Heart right ventricle (tissue), 16 donors: Measurements from ENCODE around the gene ZNF318. TPM values are rescaled to one million over a fixed set of nuclear protein-coding genes. Genes with fewer than 3 reads are reported as not detected.
"Not testable (repeated sequence)": the region's sequence is repeated elsewhere in the genome, so short reads cannot be mapped to it uniquely, and the experiment has no call there.

Source experiments
- ATAC-seq, 8 donors: fragments of 200-7000 bp; cut with Tn5 transposase; one replicate each; pipeline ENCODE4 v1.9.1; 2020; ENCODE audit warnings: mild to moderate bottlenecking in 8 of 8, moderate library complexity in 8 of 8, moderate number of reproducible peaks in 1 of 8
- DNase-seq, 2 donors: peaks; one replicate each; pipeline ENCODE4 v3.0.0-alpha.2; 2020
- H3K27ac ChIP-seq, 10 donors: fragments of 200-600 bp; sonication (generic) in 2 of 10; one replicate each; pipeline versions ENCODE4 v1.5.0 to v1.8.0; 2020 to 2022; ENCODE audit warnings: mild to moderate bottlenecking in 3 of 10
- H3K27me3 ChIP-seq, 7 donors: fragments of 200-600 bp; one replicate each; pipeline ENCODE4 v1.8.0; 2021 to 2022; ENCODE audit warnings: mild to moderate bottlenecking in 2 of 7
- H3K36me3 ChIP-seq, 9 donors: fragments of 200-600 bp; sonication (generic) in 1 of 9; one replicate each; pipeline versions ENCODE4 v1.5.0 to v1.8.0; 2020 to 2022; ENCODE audit warnings: mild to moderate bottlenecking in 2 of 9
- H3K4me1 ChIP-seq, 9 donors: fragments of 200-600 bp; sonication (generic) in 1 of 9; one replicate each; pipeline versions ENCODE4 v1.5.0 to v1.8.0; 2020 to 2022; ENCODE audit warnings: mild to moderate bottlenecking in 4 of 9
- H3K4me3 ChIP-seq, 10 donors: fragments of 200-600 bp; sonication (generic) in 2 of 10; one replicate each; pipeline versions ENCODE4 v1.5.0 to v1.8.0; 2020 to 2022; ENCODE audit warnings: mild to moderate bottlenecking in 7 of 10, moderate library complexity in 2 of 10
- H3K9me3 ChIP-seq, 11 donors: fragments of 200-600 bp in 10 of 11; sonication (generic) in 2 of 11; one replicate each; pipeline versions ENCODE4 v1.5.0 to v1.8.0; 2013 to 2022; ENCODE audit warnings: mild to moderate bottlenecking in 2 of 11, control low read depth in 1 of 11, moderate library complexity in 1 of 11
- CTCF ChIP-seq, 9 donors: fragments of 200-600 bp; sonication (generic) in 2 of 9; IDR thresholded peaks; one replicate each; pipeline versions ENCODE4 v1.5.0 to v1.8.0; 2021 to 2022; ENCODE audit warnings: antibody characterized with exemption in 9 of 9, mild to moderate bottlenecking in 5 of 9, moderate library complexity in 1 of 9
- WGBS, 2 donors: extraction: QIAGEN DNeasy Blood & Tissue Kit; methylation state at CpG; one replicate each; pipeline ENCODE4 v1.1.7; 2013; ENCODE audit warnings: inconsistent platforms in 1 of 2; 5-methylcytosine and 5-hydroxymethylcytosine counted together
- intact Hi-C, 10 donors: fragments of 100-400 bp; cut with DNase I; formaldehyde crosslinking; loops; one replicate each; pipeline versions ENCODE4 v1.11.1 to v1.14.2; 2022
- polyA plus RNA-seq, 2 donors: library from polyadenylated mRNA; stranded (reverse); fragments of 200-250 nt; gene quantifications; one replicate each; pipeline ENCODE4 v1.2.3, GENCODE V29; 2013
- total RNA-seq, 10 donors: library from RNA; stranded (reverse); fragmentation: NEBNext Ultra II Directional in 3 of 10; extraction: Animal tissue kit (Norgen Biotek cat#: 25700) in 3 of 10; gene quantifications; one replicate each; pipeline versions ENCODE4 v1.2.1 to v1.2.4, GENCODE V29; 2021 to 2023
- donor health status: Arrhythmogenic right ventricular cardiomyopathy.
- donor health status: ischemic (EF 13 %, LVEDD 7.1; RV severe dilation, severe dysfunction).
- donor health status: healthy with polysubstance abuse.
- donor health status: DM: no; HTN: yes; CAD: no.
- donor health status: DM: no; HTN: no; CAD: no.
- donor health status: ischemic (EF 25% LVEDD 6.9; RV normal size, moderate dysfunction).
- donor health status: ischemic (EF 25% LVEDD 5.7; RV mildly dilated, moderate dysfunction).
- donor health status: healthy.
- donor health status: DM: yes; HTN: yes; CAD: no.
- donor health status: Ischemic cardiomyopathy.
- donor health status: ischemic (EF 35%, LVEDD 5.7; RV mildly dilated, moderate dysfunction).
- donor health status: nonischemic (EF 11% LVEDD 7.7; RV severe dilation, severe dysfunction).
- donor health status: DM: yes; HTN: yes; CAD: no.
- donor health status: PGD.
- donor health status: ischemic (EF 29% LVEDD 5.4; RV normal size, mild dysfunction).
- donor health status: nonischemic (EF 23%, LVEDD 6.1; RV moderate dilation, normal function).

ZNF318 gene
- total and polyA plus RNA-seq, 12 donors = 3.4 to 20.4 (median 13.7) TPM

- H3K27ac ChIP-seq = peak overlapping the region in 1 of 10 donors; percentile 12
- WGBS, 2 donors = 71 to 77% methylated on average over 2 of the region's 2 CpGs
- intact Hi-C loops = loop anchor here in 8 of 10 donors (2.0 to 10.0 kb wide), 4 partner anchors 89 to 94 kb away; no protein-coding TSS in a partner anchor
- H3K9me3 ChIP-seq = no peaks in the 10 kb centered on the region
- peak in 1 of 2 donors; percentile 15 for DNase-seq
- peak; percentile 10 to 65 (median 47) for TF ChIP-seq CTCF (IDR thresholded peaks at IDR 0.05)
- peak in 7 of 8 donors; percentile 71 to 87 (median 79) for ATAC-seq
- H3K27me3 ChIP-seq = no peaks in the 10 kb centered on the region
- peaks cover 0 to 100% (median 31%) of the 10 kb centered on the region in 9 donors for H3K36me3 ChIP-seq
- peaks cover 0 to 9% (median 0%) of the 10 kb centered on the region in 9 donors for H3K4me1 ChIP-seq
- no peak overlapping the region for H3K4me3 ChIP-seq
These were observed 13.4 kb downstream of the ZNF318 start for GRCh38 chr6:43355862-43356590.

- H3K9me3 ChIP-seq, ATAC-seq, H3K27me3 ChIP-seq, H3K4me3 ChIP-seq, H3K27ac ChIP-seq, DNase-seq: not testable (repeated sequence)
- intact Hi-C loops = loop anchor here in 2 of 10 donors (10.0 kb wide), 1 partner anchor 87 kb away; no protein-coding TSS in a partner anchor
- WGBS, 2 donors = 93 to 96% methylated on average over 5 of the region's 5 CpGs
- Histone ChIP-seq H3K4me1 (peaks cover 0 to 17% (median 0%) of the 10 kb centered on the region in 9 donors), H3K36me3 (peaks cover 0 to 99% (median 42%) of the 10 kb centered on the region in 9 donors)
These were observed 17.5 kb downstream of the ZNF318 start for GRCh38 chr6:43351951-43352350.

- peaks cover 0 to 10% (median 0%) of the 10 kb centered on the region in 9 donors for H3K4me1 ChIP-seq
- H3K9me3 ChIP-seq = no peaks in the 10 kb centered on the region
- 79 to 83% methylated on average over 3 of the region's 3 CpGs for WGBS, 2 donors
- peaks cover 0 to 99% (median 47%) of the 10 kb centered on the region in 9 donors for H3K36me3 ChIP-seq
- ATAC-seq = peak in 3 of 8 donors; percentile 27 to 49 (median 41)
- no peak for TF ChIP-seq CTCF (IDR thresholded peaks at IDR 0.05)
- intact Hi-C loops = no loop called here
- no peaks in the 10 kb centered on the region for H3K27me3 ChIP-seq
- no peak overlapping the region for H3K4me3 ChIP-seq
- no peak overlapping the region for H3K27ac ChIP-seq
- DNase-seq = no peak
These were observed 22.0 kb downstream of the ZNF318 start for GRCh38 chr6:43347444-43347843.

GRCh38 chr6:43347021-43347420 is 22.4 kb downstream of the ZNF318 start:
- Histone ChIP-seq H3K36me3 (peaks cover 0 to 99% (median 47%) of the 10 kb centered on the region in 9 donors), H3K4me1 (peaks cover 0 to 10% (median 0%) of the 10 kb centered on the region in 9 donors), H3K9me3 (no peaks in the 10 kb centered on the region), H3K4me3 (no peak overlapping the region), H3K27me3 (no peaks in the 10 kb centered on the region), H3K27ac (no peak overlapping the region)
- no peak for TF ChIP-seq CTCF (IDR thresholded peaks at IDR 0.05)
- no peak for DNase-seq
- 79 to 87% methylated on average over 3 of the region's 3 CpGs for WGBS, 2 donors
- no peak for ATAC-seq
- intact Hi-C loops = no loop called here

GRCh38 chr6:43346243-43346642 is 23.2 kb downstream of the ZNF318 start:
- ATAC-seq, intact Hi-C loops, H3K9me3 ChIP-seq, H3K4me1 ChIP-seq, H3K27me3 ChIP-seq, DNase-seq, H3K27ac ChIP-seq, H3K4me3 ChIP-seq: not testable (repeated sequence)
- 96 to 98% methylated on average over 11 of the region's 11 CpGs for WGBS, 2 donors
- H3K36me3 ChIP-seq = peaks cover 0 to 99% (median 53%) of the 10 kb centered on the region in 9 donors
